ENCODE results near the gene SOX8.

DNA sequence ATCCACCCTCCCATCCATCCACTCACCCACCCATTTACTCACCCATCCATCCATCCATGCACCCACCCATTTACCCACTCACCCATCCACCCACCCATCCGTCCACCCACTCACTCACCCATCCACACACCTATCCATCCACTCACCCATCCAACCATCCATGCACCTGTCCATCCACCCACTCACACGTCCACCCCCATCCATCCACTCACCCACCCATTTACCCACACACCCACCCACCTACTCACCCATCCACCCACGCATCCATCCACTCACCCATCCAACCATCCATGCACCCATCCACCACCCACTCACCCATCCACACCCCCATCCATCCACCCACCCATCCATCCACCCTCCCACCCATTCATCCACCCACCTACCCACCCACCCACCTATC is 12.2 kb downstream of the SOX8 start:
- TF ChIP-seq, protein P1, sequence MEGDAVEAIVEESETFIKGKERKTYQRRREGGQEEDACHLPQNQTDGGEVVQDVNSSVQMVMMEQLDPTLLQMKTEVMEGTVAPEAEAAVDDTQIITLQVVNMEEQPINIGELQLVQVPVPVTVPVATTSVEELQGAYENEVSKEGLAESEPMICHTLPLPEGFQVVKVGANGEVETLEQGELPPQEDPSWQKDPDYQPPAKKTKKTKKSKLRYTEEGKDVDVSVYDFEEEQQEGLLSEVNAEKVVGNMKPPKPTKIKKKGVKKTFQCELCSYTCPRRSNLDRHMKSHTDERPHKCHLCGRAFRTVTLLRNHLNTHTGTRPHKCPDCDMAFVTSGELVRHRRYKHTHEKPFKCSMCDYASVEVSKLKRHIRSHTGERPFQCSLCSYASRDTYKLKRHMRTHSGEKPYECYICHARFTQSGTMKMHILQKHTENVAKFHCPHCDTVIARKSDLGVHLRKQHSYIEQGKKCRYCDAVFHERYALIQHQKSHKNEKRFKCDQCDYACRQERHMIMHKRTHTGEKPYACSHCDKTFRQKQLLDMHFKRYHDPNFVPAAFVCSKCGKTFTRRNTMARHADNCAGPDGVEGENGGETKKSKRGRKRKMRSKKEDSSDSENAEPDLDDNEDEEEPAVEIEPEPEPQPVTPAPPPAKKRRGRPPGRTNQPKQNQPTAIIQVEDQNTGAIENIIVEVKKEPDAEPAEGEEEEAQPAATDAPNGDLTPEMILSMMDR (conservative IDR thresholded peaks at IDR 0.05; ENCODE audit: low read depth, low read length) = no peak
- no peak for TF ChIP-seq EZH2phosphoT487 (IDR thresholded peaks at IDR 0.05; ENCODE audit: borderline replicate concordance, low read length)

All from PC-3 (cell line).